ENCODE measurements around the gene KDM4C.

The KDM4C gene

DNA sequence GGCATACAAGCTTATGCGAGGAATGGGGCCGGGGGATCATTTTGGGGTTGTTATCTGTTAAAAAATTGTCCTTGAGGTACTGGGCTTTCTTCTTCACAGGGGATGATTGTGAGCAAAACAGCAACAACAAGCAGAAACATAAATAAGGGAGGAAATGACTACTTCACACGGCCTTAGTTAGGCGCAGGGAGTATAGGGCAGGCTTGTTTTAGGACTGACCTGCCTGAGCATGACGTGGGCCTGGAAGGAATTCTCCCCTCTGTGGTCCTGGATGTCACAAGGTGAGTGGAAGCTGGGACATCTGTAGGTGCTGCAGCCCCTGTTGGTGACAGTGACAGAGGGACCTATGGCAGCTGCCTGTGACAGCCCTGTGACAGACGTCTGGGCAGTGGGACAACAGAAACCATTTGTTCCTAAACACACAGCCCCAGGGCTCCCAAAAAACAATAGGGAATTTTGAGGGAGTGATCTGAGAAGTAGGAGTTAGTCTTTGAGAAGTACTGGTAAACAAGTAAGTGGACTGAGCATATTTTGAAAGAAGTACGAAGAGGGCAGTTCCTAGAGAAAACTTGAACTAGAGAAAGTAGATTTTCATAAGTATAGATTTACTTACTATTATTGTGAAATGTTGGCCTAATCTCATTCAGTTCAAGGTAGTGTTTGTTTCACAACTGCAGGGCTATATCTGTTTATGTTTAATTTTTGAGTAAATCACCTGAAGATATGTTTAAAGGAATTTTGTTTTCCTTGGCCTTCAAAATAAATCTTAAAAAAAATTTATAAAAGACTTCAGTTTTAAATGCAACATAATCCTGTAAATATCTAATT, 113.1 kb downstream of the KDM4C start:
- DNase-seq: no peak

DNA sequence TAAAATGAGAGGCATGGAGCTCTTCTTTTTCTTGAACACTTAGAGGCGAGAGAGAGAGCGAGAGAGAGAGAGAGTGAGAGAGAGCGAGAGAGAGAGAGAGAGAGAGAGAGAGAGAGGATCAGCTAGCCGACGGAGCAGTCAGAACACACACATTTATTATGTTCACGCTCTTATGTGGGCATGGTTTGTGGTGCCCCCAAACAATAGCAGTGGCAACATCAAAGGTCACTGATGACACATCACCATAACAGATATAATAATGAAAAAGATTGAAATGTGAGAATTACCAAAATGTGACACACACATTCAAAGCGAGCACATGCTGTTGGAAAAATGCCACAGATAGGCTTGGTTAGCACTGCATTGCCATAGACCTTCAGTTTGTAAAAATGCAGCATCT, 116.1 kb downstream of the KDM4C start:
- no peak for DNase-seq

- no peak for DNase-seq
Observed at GRCh38 chr9:6876195-6876894, 118.6 kb downstream of the KDM4C start.

- DNase-seq: no peak
Observed at GRCh38 chr9:6877671-6878161, 119.9 kb downstream of the KDM4C start.

DNA sequence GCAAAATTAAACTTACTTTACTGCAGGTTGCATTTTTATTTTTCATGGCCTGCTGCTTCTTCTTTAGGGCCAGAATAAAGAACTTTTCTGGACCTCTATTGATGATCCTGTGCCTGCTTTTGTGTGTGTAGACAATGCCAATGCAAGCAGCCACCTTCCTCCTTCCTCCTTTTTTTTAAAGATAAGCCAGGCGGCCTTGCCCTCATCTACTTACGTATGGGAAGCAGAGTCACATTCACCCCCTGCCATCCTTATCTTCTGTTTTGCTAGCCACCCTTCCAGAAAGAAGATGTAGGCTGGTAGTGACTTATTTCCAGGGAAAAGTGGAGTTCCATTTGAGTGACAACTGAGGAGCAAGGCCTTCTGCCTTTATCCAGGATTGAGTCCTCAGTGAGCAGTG, 122.9 kb downstream of the KDM4C start:
- DNase-seq: no peak

DNA sequence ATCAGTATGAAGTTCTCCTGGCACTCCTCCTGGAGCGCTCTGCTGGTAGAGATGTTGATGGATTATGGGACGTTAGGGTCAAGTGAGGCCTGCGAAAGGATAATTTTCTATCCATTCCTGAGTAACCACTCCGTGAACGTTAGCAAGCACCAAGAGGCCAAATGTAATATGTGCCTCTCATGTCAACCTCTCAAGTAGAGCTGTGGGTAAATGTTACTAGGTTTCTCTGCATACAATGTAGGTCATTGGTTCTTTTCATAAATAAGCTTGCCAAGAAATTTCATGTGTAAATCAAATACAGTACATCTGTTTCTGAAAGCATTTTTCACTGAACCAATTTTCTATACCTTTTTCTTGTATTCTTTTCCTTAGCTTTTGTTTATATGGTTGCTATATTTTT, 126.3 kb downstream of the KDM4C start:
- DNase-seq: peak in 1 of 2 experiments; percentile 42

DNA sequence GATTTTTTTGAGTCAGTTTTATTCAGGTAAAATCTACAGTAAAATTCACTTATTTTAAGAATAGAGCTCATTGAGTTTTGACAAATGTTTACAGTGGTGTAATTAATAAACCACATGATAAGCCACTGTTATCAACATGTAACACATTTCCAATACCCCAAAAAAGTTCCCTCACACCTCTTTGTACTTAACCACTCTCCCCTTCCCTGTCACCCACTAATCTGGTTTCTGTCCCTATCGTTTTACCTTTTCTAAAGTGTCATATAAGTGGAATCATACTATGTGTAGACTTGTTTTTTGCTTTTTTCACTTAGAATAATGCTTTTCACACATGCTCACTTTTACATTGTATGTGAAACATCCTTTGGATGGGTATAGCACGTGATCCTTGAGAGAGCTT, 127.2 kb downstream of the KDM4C start:
- DNase-seq: no peak

GRCh38 chr9:6887051-6887450, 129.3 kb downstream of the KDM4C start:
- no peak for DNase-seq

GRCh38 chr9:6889868-6890267, 132.1 kb downstream of the KDM4C start:
- no peak for DNase-seq

- DNase-seq: peak in 1 of 2 experiments; percentile 23
Observed at GRCh38 chr9:6893350-6894131, 135.8 kb downstream of the KDM4C start.

GRCh38 chr9:6894135-6894534, 136.4 kb downstream of the KDM4C start:
- no peak for DNase-seq

DNA sequence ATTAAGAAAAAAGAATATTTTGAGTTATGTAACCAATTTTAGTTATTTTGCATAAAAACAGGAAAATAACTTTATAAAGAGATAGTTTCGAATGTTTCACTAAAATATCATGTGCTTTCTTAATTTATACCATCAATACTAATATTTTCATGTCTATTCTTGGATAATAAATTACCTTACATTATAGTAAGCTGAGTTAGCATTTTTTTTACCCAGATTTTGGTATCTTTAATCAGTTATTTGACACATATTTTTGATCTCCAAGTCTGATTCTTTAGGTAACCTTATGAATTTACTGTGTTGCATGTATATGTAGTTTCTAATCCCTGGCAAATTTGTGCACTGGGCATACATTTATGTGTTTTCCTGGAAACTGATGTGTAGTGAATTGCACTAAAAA, 138.0 kb downstream of the KDM4C start:
- no peak for DNase-seq

DNA sequence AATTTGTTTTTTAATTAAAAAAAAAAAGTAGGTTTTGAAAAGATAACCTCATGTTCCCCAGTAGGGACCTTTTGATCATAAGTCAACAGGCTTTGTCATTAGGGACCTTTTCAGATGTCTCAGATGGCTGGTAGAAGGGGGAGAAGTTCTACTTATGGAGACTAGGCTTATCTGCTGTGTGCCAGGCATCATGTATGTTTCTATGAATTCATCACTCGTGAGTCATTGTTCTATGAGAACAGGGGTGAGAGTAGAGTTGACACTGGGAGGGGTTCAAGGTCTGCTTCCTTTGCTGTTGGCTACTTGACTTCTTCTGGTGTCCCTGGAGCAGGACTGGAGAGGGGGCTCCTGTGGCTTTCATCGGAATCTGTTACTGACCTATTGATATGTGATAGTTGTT, 138.8 kb downstream of the KDM4C start:
- DNase-seq: no peak

DNA sequence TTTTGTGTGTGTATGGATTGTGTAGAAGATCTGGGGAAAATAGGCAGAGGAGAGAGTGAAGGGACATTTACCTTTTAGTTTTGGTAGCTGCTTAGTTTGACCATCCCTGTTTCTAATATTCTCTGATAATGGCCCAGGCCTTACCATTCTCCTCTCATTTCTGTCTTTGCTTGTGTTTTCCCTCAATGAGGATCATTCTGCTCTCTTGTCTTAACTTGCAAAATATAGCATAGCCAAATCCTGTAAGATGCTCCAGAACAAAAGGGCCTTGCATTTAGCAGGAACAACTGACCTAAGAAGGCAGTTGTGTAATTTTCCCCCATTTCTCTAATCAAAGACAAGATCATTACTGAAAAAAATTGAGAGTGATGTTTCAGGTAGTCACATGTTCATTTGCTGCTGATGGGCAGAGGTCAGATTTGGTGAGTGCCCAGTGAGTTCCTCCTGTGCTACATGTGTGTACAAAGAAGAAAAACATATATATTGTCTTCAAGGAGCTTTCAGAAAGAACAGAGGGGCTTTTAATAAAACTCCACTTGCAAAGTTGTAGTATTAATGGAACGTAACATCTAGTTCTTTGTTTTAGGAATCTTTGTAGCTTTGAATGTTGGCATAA, 139.5 kb downstream of the KDM4C start:
- DNase-seq: no peak

GRCh38 chr9:6897898-6898302, 140.1 kb downstream of the KDM4C start:
- no peak for DNase-seq

GRCh38 chr9:6899274-6899673, 141.5 kb downstream of the KDM4C start:
- DNase-seq: no peak

DNA sequence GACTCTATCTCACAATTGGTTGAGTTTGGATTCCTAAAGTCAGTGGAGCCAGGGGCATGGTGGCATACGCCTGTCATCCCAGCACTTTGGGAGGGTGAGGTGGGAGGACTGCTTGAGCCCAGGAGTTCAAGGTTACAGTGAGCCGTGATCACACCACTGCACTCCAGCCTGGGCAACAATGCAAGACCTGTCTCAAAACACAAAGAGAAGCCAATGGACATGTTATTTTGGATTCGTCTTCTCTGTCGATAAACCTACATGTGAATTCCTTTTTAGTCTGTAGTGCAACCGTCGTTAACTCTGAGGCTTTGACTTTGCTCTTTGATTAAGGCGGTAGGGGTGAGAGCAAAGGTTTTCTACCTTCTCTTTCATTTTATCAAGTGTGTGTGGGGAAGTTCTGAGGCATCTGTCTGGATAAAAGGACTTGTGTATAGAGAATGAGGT, 142.7 kb downstream of the KDM4C start:
- DNase-seq: no peak

DNA sequence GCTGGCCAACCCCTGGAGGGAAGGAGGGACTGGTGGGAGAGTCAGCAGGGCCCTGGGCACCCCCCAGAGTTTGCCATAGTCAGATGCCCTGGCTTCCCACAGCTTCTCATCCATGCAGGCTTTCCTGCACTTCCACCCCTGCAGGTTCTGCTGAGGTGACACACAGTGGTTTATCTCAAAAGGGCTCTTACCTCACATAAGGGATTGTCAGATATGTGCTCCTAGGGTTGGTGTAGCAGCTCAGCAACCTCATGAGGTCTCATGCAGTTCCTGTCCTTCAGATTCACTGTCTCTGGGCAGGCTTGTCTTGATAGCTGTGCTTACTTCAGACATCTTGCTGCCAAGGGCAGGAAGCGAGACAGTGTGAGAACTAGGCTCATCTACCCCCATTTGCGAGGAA, 143.4 kb downstream of the KDM4C start:
- DNase-seq: no peak

DNA sequence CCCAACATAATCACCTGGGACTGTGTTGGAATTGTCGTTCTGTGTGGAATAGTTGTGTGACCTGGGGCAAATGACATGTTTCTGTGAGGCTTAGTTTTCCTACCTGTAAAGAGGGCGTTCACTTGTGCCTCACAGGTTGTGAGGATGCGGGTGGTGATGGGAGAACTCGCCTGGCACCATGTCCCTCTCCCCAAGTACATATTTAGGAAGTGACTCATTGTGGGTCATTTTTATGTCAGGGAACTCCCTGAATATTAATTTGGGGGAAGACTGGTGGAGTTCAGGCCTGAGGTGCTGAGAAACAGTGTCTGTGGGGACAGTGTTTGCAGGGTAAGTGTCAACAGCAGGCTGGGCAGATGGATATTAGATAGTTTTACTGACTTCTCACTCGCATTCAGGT, 144.7 kb downstream of the KDM4C start:
- no peak for DNase-seq

GRCh38 chr9:6904371-6904770, 146.6 kb downstream of the KDM4C start:
- DNase-seq: no peak

DNA sequence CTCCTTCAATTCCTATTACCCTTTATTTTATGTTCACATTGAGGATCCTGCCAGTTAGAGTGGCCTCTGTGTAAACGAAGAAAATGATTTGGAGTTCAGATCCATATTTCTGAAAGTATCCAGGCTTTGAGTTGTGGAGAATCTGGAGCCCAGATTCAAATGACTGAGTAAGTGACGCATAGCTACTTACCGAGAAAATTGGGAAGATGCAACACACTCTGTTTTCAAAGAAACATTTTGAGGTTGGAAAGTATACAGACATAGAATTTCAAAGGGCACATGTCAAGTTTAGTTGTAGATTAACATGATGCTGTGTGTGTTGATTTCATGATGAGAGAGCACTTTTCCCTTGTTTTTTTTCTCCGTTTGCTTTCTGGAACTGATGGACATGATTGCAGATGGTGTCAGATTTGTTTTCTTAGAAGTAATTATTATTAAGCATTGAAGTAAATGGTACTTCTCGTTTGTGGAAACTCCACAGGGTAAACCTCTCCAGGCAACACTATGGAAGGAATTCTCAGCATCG, 148.1 kb downstream of the KDM4C start:
- no peak for DNase-seq

GRCh38 chr9:6907772-6908381, 150.1 kb downstream of the KDM4C start:
- DNase-seq: peak; percentile 36 to 48

All from NCI-H2081 (cell line).